ENCODE data around the gene SLC2A4RG. TPM values are rescaled to one million over a fixed set of nuclear protein-coding genes. Genes with fewer than 3 reads are reported as not detected.

The SLC2A4RG gene
- total and polyA plus RNA-seq, 2 of the 4 experiments (the other 2 are of a cell fraction): 5.0 to 50.3 TPM

DNA sequence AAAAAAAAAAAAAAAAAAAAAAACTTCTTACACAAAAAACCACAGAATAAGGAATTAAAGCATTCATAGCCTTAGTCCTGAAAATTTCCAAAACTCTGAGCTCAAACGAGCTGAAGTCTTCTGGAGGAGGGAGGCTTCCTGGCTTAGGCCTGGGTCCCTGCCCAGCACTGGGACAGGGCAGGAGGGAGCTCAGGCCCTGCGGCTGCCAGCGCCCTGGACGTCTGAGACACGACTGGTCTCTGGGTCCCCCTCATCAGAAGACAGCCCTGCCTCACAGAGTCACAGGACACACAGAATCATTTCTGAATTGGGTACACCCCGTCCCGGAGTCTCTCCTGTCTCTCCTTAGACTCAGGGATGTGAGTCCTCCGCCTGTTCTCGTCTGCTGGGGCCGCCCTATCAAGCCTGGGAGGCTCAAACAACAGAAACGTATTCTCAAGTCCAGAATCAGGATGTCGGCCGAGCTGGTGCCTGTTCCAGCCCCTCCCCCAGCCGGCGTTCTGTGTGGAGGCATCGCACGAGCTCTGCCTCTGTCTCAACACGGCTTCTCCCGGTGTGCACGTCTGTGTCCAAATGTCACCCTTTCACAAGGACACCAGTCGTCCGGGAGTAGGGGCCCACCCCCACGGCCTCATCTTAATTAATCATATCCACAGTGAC, 52.1 kb downstream of the SLC2A4RG start:
- TF ChIP-seq RCOR1 (IDR thresholded peaks at IDR 0.05; ENCODE audit: insufficient replicate concordance, low read length): no peak
- TF ChIP-seq CHD1 (IDR thresholded peaks at IDR 0.05; ENCODE audit: low read depth, low read length): no peak
- no peak for TF ChIP-seq POLR2A (IDR thresholded peaks at IDR 0.05; ENCODE audit: low read depth, low read length)
- TF ChIP-seq BHLHE40 (IDR thresholded peaks at IDR 0.05; ENCODE audit: low read depth, low read length): no peak
- no peak for TF ChIP-seq MAFK (IDR thresholded peaks at IDR 0.05; ENCODE audit: low read depth, low read length)
- no peak for TF ChIP-seq FOS (IDR thresholded peaks at IDR 0.05; ENCODE audit: low read depth, low read length)
- TF ChIP-seq RFX5 (IDR thresholded peaks at IDR 0.05; ENCODE audit: low read depth, low read length): no peak
- TF ChIP-seq ELK1 (IDR thresholded peaks at IDR 0.05; ENCODE audit: borderline replicate concordance, low read depth, low read length): no peak
- no peak overlapping the region for H3K4me3 ChIP-seq (ENCODE audit: insufficient read depth, low read depth, low read length)
- in situ Hi-C loops (cut with MboI; ENCODE audit: low sequenced_read_pairs): no loop called here
- WGBS, 2 experiments (ENCODE audit: extremely low coverage in 2 of 2, insufficient read length in 1 of 2): 44% methylated on average over 13 of the region's 23 CpGs; no CpG with 5 or more reads in 1 of the 2 experiments
- H3K4me1 ChIP-seq (ENCODE audit: control insufficient read depth, insufficient read depth, low read length): no peaks in the 10 kb centered on the region; the same call in 1 of the 2 replicates
- no peaks in the 10 kb centered on the region for H3K27me3 ChIP-seq (ENCODE audit: control insufficient read depth, insufficient read depth, low read length)
- DNase-seq (no peak), ATAC-seq (ENCODE audit: low read depth) (0 out of 2 replicates have a peak, but pooled peaks have one; percentile 24)
- no peak overlapping the region for H2BK120ac ChIP-seq (ENCODE audit: low read depth, low read length)
- no peak overlapping the region for H2AFZ ChIP-seq (replicated peaks; ENCODE audit: low read length, poor library complexity)
- H4K5ac ChIP-seq (ENCODE audit: low read depth, low read length): no peak overlapping the region
- no peaks in the 10 kb centered on the region for H3K9me3 ChIP-seq (ENCODE audit: control insufficient read depth, insufficient read depth, low read length)
- H3K14ac ChIP-seq (replicated peaks; ENCODE audit: low read depth, low read length): no peak overlapping the region
- H2AK5ac ChIP-seq (ENCODE audit: low read depth, low read length): no peak overlapping the region
- BruUV-seq (replicated peaks): no TSS peak
- H2BK15ac ChIP-seq (ENCODE audit: low read depth, low read length): no peak overlapping the region
- dilution Hi-C loops (cut with HindIII; ENCODE audit: low sequenced_read_pairs, unreplicated experiment): no loop called here
- no peak overlapping the region for H4K91ac ChIP-seq (ENCODE audit: insufficient read depth, low read depth, low read length)
- H3K9ac ChIP-seq (ENCODE audit: low read depth, low read length): no peak overlapping the region
- H3K4ac ChIP-seq (ENCODE audit: low read depth, low read length): no peak overlapping the region
- ChIA-PET CTCF (interaction anchor here (0.6 kb wide), 1 partner anchor 1029 kb away, joined by 3 read pairs; no protein-coding TSS in a partner anchor), POLR2A (ENCODE audit: unreplicated experiment) (no interaction called here)
- no peak overlapping the region for H2BK5ac ChIP-seq (ENCODE audit: low read depth, low read length, poor library complexity, severe bottlenecking)
- no peak overlapping the region for H2BK20ac ChIP-seq (ENCODE audit: low read depth, low read length)
- no peak overlapping the region for H3K23ac ChIP-seq (ENCODE audit: low read depth, low read length)
- peaks cover 18% of the 10 kb centered on the region for H3K36me3 ChIP-seq (ENCODE audit: control insufficient read depth, insufficient read depth, low read length)
- no peak overlapping the region for H2AK9ac ChIP-seq (replicated peaks; ENCODE audit: low read depth, low read length, poor library complexity)
- no peak overlapping the region for H4K8ac ChIP-seq (ENCODE audit: low read depth in 2 of 2, low read length in 2 of 2)
- H3K18ac ChIP-seq (ENCODE audit: low read depth, low read length): no peak overlapping the region
- no peak overlapping the region for H3K56ac ChIP-seq (ENCODE audit: extremely low read depth, insufficient read depth, low read length)
- no peak overlapping the region for H3K27ac ChIP-seq (ENCODE audit: insufficient read depth, low read length)
- peaks cover 8 to 49% of the 10 kb centered on the region in 2 experiments for H3K79me1 ChIP-seq (ENCODE audit: low read depth in 1 of 2, low read length in 2 of 2)
- H3K9me1 ChIP-seq (ENCODE audit: insufficient read depth, low read length): no peaks in the 10 kb centered on the region
- H4K20me1 ChIP-seq (ENCODE audit: insufficient read depth, low read length): peaks cover 16% of the 10 kb centered on the region; the same call in 1 of the 2 replicates
- H3K4me2 ChIP-seq (ENCODE audit: low read depth, low read length): no peak overlapping the region
- intact Hi-C loops (cut with micrococcal nuclease): no loop called here

All from IMR-90 (cell line).